Fibroblast of mammary gland (primary cell): ENCODE measurements around the gene KRT20.

Source experiments
- DNase-seq: peaks from one replicate; pipeline ENCODE4 v3.0.0-alpha.2; 2010; ENCODE audit warnings: low read depth
- H3K4me3 ChIP-seq: 2 replicates; pipeline ENCODE4 v1.5.1; 2011; ENCODE audit warnings: low read depth, mild to moderate bottlenecking, low read length, moderate library complexity; ENCODE audit not compliant: control insufficient read depth
- CTCF ChIP-seq: conservative IDR thresholded peaks from 2 replicates; pipeline ENCODE4 v1.5.1; 2011; ENCODE audit warnings: low read depth, low read length, inconsistent platforms; ENCODE audit not compliant: control insufficient read depth, insufficient read depth

KRT20 gene

GRCh38 chr17:40832840-40833239 lies 52.2 kb downstream of the KRT20 start:
- H3K4me3 ChIP-seq: no peak overlapping the region
- no peak for TF ChIP-seq CTCF
- DNase-seq: no peak

DNA sequence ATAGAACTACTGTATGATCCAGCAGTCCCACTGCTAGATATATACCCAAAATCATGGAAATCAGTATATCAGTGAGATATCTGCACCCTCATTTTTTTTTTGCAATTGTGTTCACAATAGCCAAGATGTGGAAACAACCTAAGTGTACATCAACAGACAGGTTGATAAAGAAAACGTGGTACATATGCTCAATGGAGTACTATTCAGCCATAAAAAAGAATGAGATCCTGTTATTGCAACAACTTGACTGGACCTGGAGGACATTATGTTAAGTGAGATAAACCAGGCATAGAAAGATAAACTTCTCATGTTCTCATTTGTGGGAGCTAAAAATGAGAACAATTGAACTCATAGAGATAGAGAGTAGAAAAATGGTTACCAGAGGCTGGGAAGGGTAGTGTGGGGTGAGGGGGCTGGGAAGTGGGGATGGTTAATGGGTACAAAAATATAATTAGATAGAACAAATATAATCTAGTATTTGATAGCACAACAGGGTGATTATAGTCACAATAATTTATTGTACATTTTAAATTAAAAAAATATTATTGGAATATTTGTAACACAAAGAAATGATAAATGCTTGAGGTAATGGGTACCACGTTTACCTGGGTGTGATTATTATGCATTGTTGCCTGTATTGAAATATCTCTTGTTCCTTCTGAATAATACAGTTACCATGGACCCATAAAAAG lies 54.8 kb downstream of the KRT20 start:
- DNase-seq: no peak
- no peak overlapping the region for H3K4me3 ChIP-seq
- TF ChIP-seq CTCF: no peak

GRCh38 chr17:40828454-40829044 lies 56.5 kb downstream of the KRT20 start:
- DNase-seq: no peak
- H3K4me3 ChIP-seq: no peak overlapping the region
- no peak for TF ChIP-seq CTCF

- no peak overlapping the region for H3K4me3 ChIP-seq
- no peak for TF ChIP-seq CTCF
- no peak for DNase-seq
Measured at GRCh38 chr17:40827746-40828453, 57.1 kb downstream of the KRT20 start.
